Fibroblast of pulmonary artery (primary cell): ENCODE data around the gene TINAGL1.

ENCODE experiments used
- DNase-seq: peaks from one replicate; pipeline ENCODE4 v3.0.0-alpha.2; 2010; ENCODE audit warnings: low read depth
- H3K4me3 ChIP-seq: replicated peaks from 2 replicates; pipeline ENCODE4 v1.5.1; 2011; ENCODE audit warnings: low read depth, mild to moderate bottlenecking, control low read depth, low read length, moderate library complexity
- TF ChIP-seq, protein P1 (sequence below): IDR thresholded peaks from 2 replicates; pipeline ENCODE4 v1.5.1; 2011; ENCODE audit warnings: mild to moderate bottlenecking, control low read depth, low read length, inconsistent platforms; ENCODE audit errors: missing control alignments

TINAGL1 gene

DNA sequence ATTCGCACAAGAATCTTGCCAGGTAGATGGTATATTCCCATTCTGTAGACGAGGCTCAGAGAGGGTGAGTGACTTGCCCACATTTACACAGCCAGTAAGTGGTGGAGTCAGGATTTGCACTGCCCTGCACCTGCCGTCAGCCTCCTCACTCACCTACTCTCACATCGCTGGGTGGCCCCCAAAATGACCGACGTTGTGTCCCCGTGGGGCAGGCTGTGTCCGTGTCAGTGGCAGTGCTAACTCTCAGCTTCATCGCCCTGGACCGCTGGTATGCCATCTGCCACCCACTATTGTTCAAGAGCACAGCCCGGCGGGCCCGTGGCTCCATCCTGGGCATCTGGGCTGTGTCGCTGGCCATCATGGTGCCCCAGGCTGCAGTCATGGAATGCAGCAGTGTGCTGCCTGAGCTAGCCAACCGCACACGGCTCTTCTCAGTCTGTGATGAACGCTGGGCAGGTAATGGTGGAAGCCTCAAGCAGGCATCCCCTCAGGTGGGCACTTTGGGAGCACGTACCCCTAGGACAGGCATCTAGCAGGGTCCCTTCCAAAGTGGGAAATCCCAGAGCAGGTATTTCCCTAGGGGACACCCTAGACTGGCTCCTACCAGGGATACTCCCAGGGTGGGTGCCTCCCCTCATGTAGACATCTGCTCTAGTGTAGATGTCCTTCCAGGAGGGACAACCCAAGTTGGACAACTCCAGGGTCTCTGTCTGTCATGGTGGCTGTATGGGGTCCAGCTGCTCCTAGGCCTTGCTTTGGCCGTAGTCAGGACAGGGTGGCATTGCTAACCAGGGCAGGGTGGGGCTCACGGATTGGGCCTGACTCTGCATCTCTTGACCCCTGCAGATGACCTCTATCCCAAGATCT lies 44.5 kb downstream of the TINAGL1 start:
- TF ChIP-seq, protein P1, sequence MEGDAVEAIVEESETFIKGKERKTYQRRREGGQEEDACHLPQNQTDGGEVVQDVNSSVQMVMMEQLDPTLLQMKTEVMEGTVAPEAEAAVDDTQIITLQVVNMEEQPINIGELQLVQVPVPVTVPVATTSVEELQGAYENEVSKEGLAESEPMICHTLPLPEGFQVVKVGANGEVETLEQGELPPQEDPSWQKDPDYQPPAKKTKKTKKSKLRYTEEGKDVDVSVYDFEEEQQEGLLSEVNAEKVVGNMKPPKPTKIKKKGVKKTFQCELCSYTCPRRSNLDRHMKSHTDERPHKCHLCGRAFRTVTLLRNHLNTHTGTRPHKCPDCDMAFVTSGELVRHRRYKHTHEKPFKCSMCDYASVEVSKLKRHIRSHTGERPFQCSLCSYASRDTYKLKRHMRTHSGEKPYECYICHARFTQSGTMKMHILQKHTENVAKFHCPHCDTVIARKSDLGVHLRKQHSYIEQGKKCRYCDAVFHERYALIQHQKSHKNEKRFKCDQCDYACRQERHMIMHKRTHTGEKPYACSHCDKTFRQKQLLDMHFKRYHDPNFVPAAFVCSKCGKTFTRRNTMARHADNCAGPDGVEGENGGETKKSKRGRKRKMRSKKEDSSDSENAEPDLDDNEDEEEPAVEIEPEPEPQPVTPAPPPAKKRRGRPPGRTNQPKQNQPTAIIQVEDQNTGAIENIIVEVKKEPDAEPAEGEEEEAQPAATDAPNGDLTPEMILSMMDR, result no peak
- no peak for DNase-seq
- H3K4me3 ChIP-seq, result no peak overlapping the region

DNA sequence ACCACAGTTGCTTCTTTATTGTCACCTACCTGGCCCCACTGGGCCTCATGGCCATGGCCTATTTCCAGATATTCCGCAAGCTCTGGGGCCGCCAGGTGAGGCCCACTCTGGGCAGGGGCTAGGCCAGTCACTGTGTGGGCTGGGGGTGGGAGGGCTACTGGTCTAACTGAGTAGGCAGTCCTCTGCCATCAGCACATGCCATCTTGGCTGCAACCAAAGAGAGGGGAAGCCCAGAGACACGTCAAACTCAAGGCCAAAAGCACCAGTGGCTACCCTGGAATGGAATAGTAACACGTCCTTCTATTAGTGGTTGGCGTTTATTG lies 45.1 kb downstream of the TINAGL1 start:
- H3K4me3 ChIP-seq, result no peak overlapping the region
- TF ChIP-seq, protein P1, result no peak
- no peak for DNase-seq

GRCh38 chr1:31621847-31622730 lies 45.8 kb downstream of the TINAGL1 start:
- TF ChIP-seq, protein P1, result no peak
- H3K4me3 ChIP-seq, result no peak overlapping the region
- DNase-seq, result no peak

- TF ChIP-seq, protein P1, result no peak
- no peak for DNase-seq
- no peak overlapping the region for H3K4me3 ChIP-seq
Observed at GRCh38 chr1:31623365-31623764, 47.0 kb downstream of the TINAGL1 start.

GRCh38 chr1:31624309-31624708 lies 48.0 kb downstream of the TINAGL1 start:
- no peak for DNase-seq
- TF ChIP-seq, protein P1, result no peak
- no peak overlapping the region for H3K4me3 ChIP-seq

DNA sequence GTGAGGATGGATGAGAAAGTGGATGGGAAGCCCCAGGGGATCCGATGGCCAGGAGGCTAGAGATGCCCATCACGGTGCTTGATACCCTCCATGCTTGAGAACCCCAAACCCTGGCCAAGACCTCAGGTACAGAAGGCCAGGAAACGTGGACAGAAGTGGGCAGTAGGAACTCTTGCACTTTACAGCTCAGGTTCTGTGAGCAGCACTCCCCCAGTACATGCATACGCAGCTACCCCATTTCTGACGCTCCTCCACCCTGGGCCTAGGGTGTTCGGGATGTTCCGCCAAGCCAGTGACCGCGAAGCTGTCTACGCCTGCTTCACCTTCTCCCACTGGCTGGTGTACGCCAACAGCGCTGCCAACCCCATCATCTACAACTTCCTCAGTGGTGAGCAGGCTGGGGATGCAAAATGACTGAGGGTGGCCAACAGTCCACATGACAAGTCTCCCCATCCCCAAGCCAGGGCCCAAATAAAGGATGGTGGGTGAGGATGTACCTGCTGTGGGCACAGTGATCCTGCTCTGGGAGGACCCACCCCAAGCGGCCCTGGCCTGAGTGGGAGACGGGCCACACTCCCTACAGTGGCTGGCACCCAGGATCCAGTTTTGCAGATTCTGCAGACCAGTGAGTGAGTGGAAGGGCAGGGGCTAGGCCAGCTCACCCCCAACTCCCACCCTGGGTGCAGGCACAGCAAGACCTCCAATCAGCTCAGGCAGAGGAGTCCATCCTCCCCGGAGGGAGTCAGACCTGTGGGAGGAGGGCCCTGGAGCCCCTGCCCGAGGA lies 48.6 kb downstream of the TINAGL1 start:
- DNase-seq, result no peak
- TF ChIP-seq, protein P1, result no peak
- no peak overlapping the region for H3K4me3 ChIP-seq
